Endothelial cell of umbilical vein (primary cell): ENCODE results near the gene ADCY7. TPM values are rescaled to one million over a fixed set of nuclear protein-coding genes. Genes with fewer than 3 reads are reported as not detected.
"Not testable (repeated sequence)": the region's sequence is repeated elsewhere in the genome, so short reads cannot be mapped to it uniquely, and the experiment has no call there.

Source experiments
- BruUV-seq: library from RNA; stranded (reverse); fragments of 400-500 nt; replicated peaks from 2 replicates; lab custom pipeline; 2021; lab: Mats Ljungman, UMichigan
- CTCF ChIA-PET: fragments of 300-600, 350-600 bp; sonication (Branson Sonifier 250); formaldehyde crosslinking; loops from one replicate; lab custom pipeline; 2021; ENCODE audit warnings: antibody characterized with exemption, inconsistent platforms; lab: Charles Lee
- POLR2A ChIA-PET: fragments of 300-600, 350-600 bp; sonication (Branson Sonifier 250); formaldehyde crosslinking; loops from one replicate; lab custom pipeline; 2021; ENCODE audit warnings: antibody characterized with exemption, inconsistent platforms; lab: Charles Lee
- DNase-seq: peaks from one replicate; pipeline ENCODE4 v3.0.0-alpha.2; 2011; ENCODE audit warnings: low read depth, low spot score
- FAIRE-seq: peaks from 2 replicates; lab custom pipeline; 2011; peaks lifted over from hg19 to GRCh38; lab: Jason Lieb, UNC
- H2AFZ ChIP-seq: 2 replicates; pipeline ENCODE4 v1.6.0; 2012; ENCODE audit warnings: low read depth, low read length, control low read depth, inconsistent platforms
- H3K27ac ChIP-seq: 2 replicates; pipeline ENCODE4 v1.5.1; 2011; ENCODE audit warnings: low read depth, mild to moderate bottlenecking, control low read depth, low read length, moderate library complexity; ENCODE audit not compliant: insufficient read depth
- H3K27me3 ChIP-seq, 2 experiments: 2 replicates each; pipeline versions ENCODE4 v1.6.0 to v1.6.1; 2011; ENCODE audit warnings: low read length in 2 of 2, mixed read lengths in 1 of 2; ENCODE audit not compliant: control insufficient read depth in 2 of 2, insufficient read depth in 2 of 2
- H3K36me3 ChIP-seq, 2 experiments: 2 replicates in 1 of 2; 3 replicates in 1 of 2; pipeline ENCODE4 v1.5.1; 2011; ENCODE audit warnings: low read length in 2 of 2, mild to moderate bottlenecking in 1 of 2, moderate library complexity in 1 of 2; ENCODE audit not compliant: control insufficient read depth in 2 of 2, insufficient read depth in 2 of 2; ENCODE audit errors: extremely low read depth in 1 of 2
- H3K4me1 ChIP-seq: 3 replicates; pipeline ENCODE4 v1.5.1; 2011; ENCODE audit warnings: mild to moderate bottlenecking, low read length; ENCODE audit not compliant: control insufficient read depth, insufficient read depth; ENCODE audit errors: extremely low read depth
- H3K4me2 ChIP-seq: 2 replicates; pipeline ENCODE4 v1.6.1; 2011; ENCODE audit warnings: low read length, control low read depth, mixed read lengths; ENCODE audit not compliant: insufficient read depth
- H3K4me3 ChIP-seq, 3 experiments: fragments of 200-600 bp in 1 of 3; sonication (generic), shearing (Covaris generic) in 1 of 3; replicated peaks in 1 of 3; 2 replicates each; pipeline ENCODE4 v1.5.1; 2011 to 2016; ENCODE audit warnings: control low read depth in 3 of 3, low read length in 3 of 3, mild to moderate bottlenecking in 2 of 3, inconsistent platforms in 1 of 3, low read depth in 1 of 3, moderate library complexity in 1 of 3; ENCODE audit not compliant: insufficient read depth in 1 of 3
- H3K79me2 ChIP-seq: 2 replicates; pipeline ENCODE4 v1.6.0; 2012; ENCODE audit warnings: low read length, inconsistent platforms; ENCODE audit not compliant: control insufficient read depth, insufficient read depth
- H3K9ac ChIP-seq: replicated peaks from 2 replicates; pipeline ENCODE3; 2011; ENCODE audit warnings: low read length, control low read depth; ENCODE audit not compliant: insufficient read depth; ENCODE audit errors: extremely low read depth
- H3K9me1 ChIP-seq: replicated peaks from 3 replicates; pipeline ENCODE4 v1.6.0; 2011; ENCODE audit warnings: mild to moderate bottlenecking, low read length; ENCODE audit not compliant: control insufficient read depth, insufficient read depth; ENCODE audit errors: extremely low read depth
- H3K9me3 ChIP-seq: replicated peaks from 2 replicates; pipeline ENCODE4 v1.5.1; 2012; ENCODE audit warnings: low read length, inconsistent platforms; ENCODE audit not compliant: control insufficient read depth, insufficient read depth
- H4K20me1 ChIP-seq: replicated peaks from 2 replicates; pipeline ENCODE3; 2011; ENCODE audit warnings: mild to moderate bottlenecking, low read length; ENCODE audit not compliant: control insufficient read depth, insufficient read depth; ENCODE audit errors: extremely low read depth
- POLR2A ChIP-seq: IDR thresholded peaks from 2 replicates; pipeline ENCODE4 v1.6.1; 2012; ENCODE audit warnings: low read depth, mild to moderate bottlenecking, control low read depth, low read length
- dilution Hi-C: fragments of 300-500 bp; cut with MboI; formaldehyde crosslinking; loops from one replicate; pipeline ENCODE4 v1.15.0; 2019; ENCODE audit warnings: low sequenced_read_pairs; ENCODE audit not compliant: extremely low pct_ligation_motif_present
- intact Hi-C: fragments of 100-400 bp; cut with micrococcal nuclease; formaldehyde crosslinking; loops from one replicate; pipeline ENCODE4 v1.10.0; 2022
- polyA plus RNA-seq, 4 experiments: library from polyadenylated mRNA; depleted of rRNA in 3 of 4; stranded (reverse) in 3 of 4; unstranded in 1 of 4; fragments of >200 nt; gene quantifications; 2 replicates each; pipeline versions ENCODE4 v1.2.1 to v1.2.3, GENCODE V29; 2011 to 2012; ENCODE audit warnings: missing spikeins in 1 of 4
- total RNA-seq: library from RNA; stranded (reverse); gene quantifications from 2 replicates; pipeline ENCODE4 v1.2.3, GENCODE V29; 2021

The ADCY7 gene
- total and polyA plus RNA-seq, 2 donors (not counting 3 experiments of a cell fraction or from before 2014, with no cell fraction given) = 3.5 to 9.3 TPM

DNA sequence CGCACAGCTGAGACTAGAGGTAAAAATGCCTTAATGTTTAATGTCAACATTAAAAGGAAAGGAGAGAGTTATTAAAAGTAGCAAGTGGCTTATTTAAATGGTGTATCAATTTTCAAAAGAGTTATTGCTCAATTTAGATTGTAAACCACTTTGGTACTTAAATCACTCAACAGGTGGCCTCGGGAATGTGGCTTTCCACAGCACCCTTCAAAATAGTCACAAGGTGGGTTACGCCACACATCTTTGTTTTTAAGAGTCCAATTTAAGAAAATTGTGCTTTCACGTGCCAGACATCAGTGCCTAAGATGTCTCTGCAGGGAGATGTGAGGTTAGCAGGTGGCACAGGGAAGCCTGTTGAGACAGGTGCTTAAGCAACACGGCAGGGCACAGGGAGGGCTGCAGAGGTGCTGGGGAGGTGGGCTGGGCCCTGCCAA lies 27.5 kb upstream of the ADCY7 start:
- Histone ChIP-seq H3K9ac (no peak overlapping the region), H3K4me1 (no peaks in the 10 kb centered on the region), H3K36me3 (no peaks in the 10 kb centered on the region), H3K27me3 (peaks cover 3 to 4% of the 10 kb centered on the region in 2 experiments), H3K4me3 (no peak overlapping the region), H4K20me1 (no peaks in the 10 kb centered on the region), H2AFZ (no peak overlapping the region), H3K9me1 (no peaks in the 10 kb centered on the region), H3K27ac (no peak overlapping the region), H3K79me2 (no peaks in the 10 kb centered on the region), H3K9me3 (no peaks in the 10 kb centered on the region), H3K4me2 (no peak overlapping the region)
- no TSS peak for BruUV-seq
- dilution Hi-C loops (no loop called here), intact Hi-C loops (no loop called here)
- CTCF ChIA-PET = interaction anchor here (1.3 kb wide), 1 partner anchor 12 kb away, joined by 3 read pairs; no protein-coding TSS in a partner anchor
- FAIRE-seq (no peak), DNase-seq (no peak)
- TF ChIP-seq POLR2A = no peak
- POLR2A ChIA-PET = no interaction called here

DNA sequence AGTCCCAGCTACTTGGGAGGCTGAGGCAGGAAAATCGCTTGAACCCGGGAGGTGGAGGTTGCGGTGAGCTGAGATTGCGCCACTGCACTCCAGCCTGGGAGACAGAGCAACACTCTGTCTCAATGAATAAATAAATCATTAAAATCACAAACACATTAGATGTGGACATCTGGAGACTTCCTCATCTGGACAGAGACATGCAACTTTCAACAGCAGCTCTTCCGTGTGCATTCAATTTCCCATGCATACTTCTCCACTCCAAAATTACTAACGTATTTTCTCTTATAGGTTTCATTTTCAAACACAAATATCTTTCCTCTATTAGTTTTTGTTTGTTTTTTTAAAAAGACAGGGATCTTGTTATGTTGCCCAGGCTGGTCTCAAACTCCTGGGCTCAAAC lies 23.3 kb upstream of the ADCY7 start:
- H3K27me3 ChIP-seq, H2AFZ ChIP-seq, H3K36me3 ChIP-seq, dilution Hi-C loops, H3K9me1 ChIP-seq, H3K4me1 ChIP-seq, POLR2A ChIA-PET, H3K4me2 ChIP-seq, DNase-seq, H3K27ac ChIP-seq, H3K9me3 ChIP-seq, FAIRE-seq, BruUV-seq, H4K20me1 ChIP-seq, H3K79me2 ChIP-seq, H3K9ac ChIP-seq, H3K4me3 ChIP-seq, intact Hi-C loops: not testable (repeated sequence)
- CTCF ChIA-PET = interaction anchor here (0.9 to 3.1 kb wide), 5 partner anchors 29 to 422 kb away, joined by 3 to 11 read pairs (median 4); partner anchors contain the start of gene BRD7
